Muscle layer of colon (tissue), 2 donors: ENCODE measurements around the gene ARHGAP25.

Experiments
- H3K27ac ChIP-seq: one replicate; pipeline ENCODE4 v1.7.0; 2013; ENCODE audit warnings: low read depth, mild to moderate bottlenecking, low read length, moderate library complexity
- H3K27me3 ChIP-seq, 2 donors: one replicate each; pipeline ENCODE4 v1.7.0; 2013; ENCODE audit warnings: low read length in 2 of 2, mild to moderate bottlenecking in 2 of 2; ENCODE audit not compliant: insufficient read depth in 2 of 2, control insufficient read depth in 1 of 2
- H3K36me3 ChIP-seq: one replicate; pipeline ENCODE4 v1.7.0; 2013; ENCODE audit warnings: mild to moderate bottlenecking, low read length; ENCODE audit not compliant: insufficient read depth
- H3K4me1 ChIP-seq: one replicate; pipeline ENCODE4 v1.7.0; 2013; ENCODE audit warnings: mild to moderate bottlenecking, low read length; ENCODE audit not compliant: insufficient read depth
- H3K4me3 ChIP-seq, 2 donors: one replicate each; pipeline ENCODE4 v1.7.0; 2013; ENCODE audit warnings: low read length in 2 of 2, low read depth in 1 of 2, mild to moderate bottlenecking in 1 of 2, moderate library complexity in 1 of 2
- H3K9ac ChIP-seq: one replicate; pipeline ENCODE4 v1.7.0; 2013; ENCODE audit warnings: low read length
- H3K9me3 ChIP-seq: one replicate; pipeline ENCODE4 v1.7.0; 2013; ENCODE audit warnings: mild to moderate bottlenecking, low read length
- donor health status: abdominal sarcoma.
- donor health status: Adenocarcinoma of cecum.

The ARHGAP25 gene

GRCh38 chr2:68770271-68771111, 35.9 kb downstream of the ARHGAP25 start:
- Histone ChIP-seq H3K9me3 (no peaks in the 10 kb centered on the region), H3K36me3 (no peaks in the 10 kb centered on the region), H3K27me3 (no peaks in the 10 kb centered on the region), H3K27ac (no peak overlapping the region), H3K4me3 (no peak overlapping the region), H3K4me1 (peaks cover 18% of the 10 kb centered on the region), H3K9ac (no peak overlapping the region)

- Histone ChIP-seq H3K4me3 (no peak overlapping the region), H3K4me1 (peaks cover 15% of the 10 kb centered on the region), H3K27ac (no peak overlapping the region), H3K27me3 (no peaks in the 10 kb centered on the region), H3K9ac (no peak overlapping the region), H3K36me3 (no peaks in the 10 kb centered on the region), H3K9me3 (no peaks in the 10 kb centered on the region)
These were observed 36.7 kb downstream of the ARHGAP25 start for GRCh38 chr2:68771211-68771751.

GRCh38 chr2:68772109-68772508, 37.5 kb downstream of the ARHGAP25 start:
- H3K27me3 ChIP-seq: no peaks in the 10 kb centered on the region
- H3K4me3 ChIP-seq: no peak overlapping the region
- no peaks in the 10 kb centered on the region for H3K9me3 ChIP-seq
- no peak overlapping the region for H3K9ac ChIP-seq
- H3K27ac ChIP-seq: no peak overlapping the region
- H3K36me3 ChIP-seq: no peaks in the 10 kb centered on the region
- peaks cover 15% of the 10 kb centered on the region for H3K4me1 ChIP-seq

GRCh38 chr2:68774569-68775271, 40.1 kb downstream of the ARHGAP25 start:
- Histone ChIP-seq H3K27ac (peak overlapping the region; percentile 40), H3K4me1 (peaks cover 15% of the 10 kb centered on the region), H3K36me3 (no peaks in the 10 kb centered on the region), H3K27me3 (no peaks in the 10 kb centered on the region), H3K9ac (no peak overlapping the region), H3K9me3 (no peaks in the 10 kb centered on the region), H3K4me3 (no peak overlapping the region)

GRCh38 chr2:68775272-68775842, 40.7 kb downstream of the ARHGAP25 start:
- no peaks in the 10 kb centered on the region for H3K9me3 ChIP-seq
- H3K27me3 ChIP-seq: no peaks in the 10 kb centered on the region
- H3K9ac ChIP-seq: no peak overlapping the region
- no peak overlapping the region for H3K27ac ChIP-seq
- no peaks in the 10 kb centered on the region for H3K36me3 ChIP-seq
- H3K4me3 ChIP-seq: no peak overlapping the region
- peaks cover 15% of the 10 kb centered on the region for H3K4me1 ChIP-seq

GRCh38 chr2:68776124-68776523, 41.5 kb downstream of the ARHGAP25 start:
- H3K4me1 ChIP-seq: peaks cover 12% of the 10 kb centered on the region
- H3K4me3 ChIP-seq: no peak overlapping the region
- no peaks in the 10 kb centered on the region for H3K36me3 ChIP-seq
- H3K27me3 ChIP-seq: no peaks in the 10 kb centered on the region
- H3K9me3 ChIP-seq: no peaks in the 10 kb centered on the region
- H3K9ac ChIP-seq: no peak overlapping the region
- H3K27ac ChIP-seq: no peak overlapping the region

GRCh38 chr2:68779595-68779994, 45.0 kb downstream of the ARHGAP25 start:
- Histone ChIP-seq H3K4me1 (peaks cover 4% of the 10 kb centered on the region), H3K9me3 (no peaks in the 10 kb centered on the region), H3K27ac (no peak overlapping the region), H3K9ac (no peak overlapping the region), H3K27me3 (no peaks in the 10 kb centered on the region), H3K36me3 (no peaks in the 10 kb centered on the region), H3K4me3 (no peak overlapping the region)

- Histone ChIP-seq H3K36me3 (no peaks in the 10 kb centered on the region), H3K9ac (no peak overlapping the region), H3K27ac (no peak overlapping the region), H3K27me3 (no peaks in the 10 kb centered on the region), H3K4me1 (no peaks in the 10 kb centered on the region), H3K9me3 (no peaks in the 10 kb centered on the region), H3K4me3 (no peak overlapping the region)
These were observed 49.6 kb downstream of the ARHGAP25 start for GRCh38 chr2:68784188-68784587.

GRCh38 chr2:68784915-68785314, 50.3 kb downstream of the ARHGAP25 start:
- Histone ChIP-seq H3K36me3 (no peaks in the 10 kb centered on the region), H3K4me3 (no peak overlapping the region), H3K27ac (no peak overlapping the region), H3K4me1 (no peaks in the 10 kb centered on the region), H3K9ac (no peak overlapping the region), H3K9me3 (no peaks in the 10 kb centered on the region), H3K27me3 (no peaks in the 10 kb centered on the region)

- Histone ChIP-seq H3K27ac (no peak overlapping the region), H3K27me3 (no peaks in the 10 kb centered on the region), H3K9ac (no peak overlapping the region), H3K9me3 (no peaks in the 10 kb centered on the region), H3K4me1 (no peaks in the 10 kb centered on the region), H3K4me3 (no peak overlapping the region), H3K36me3 (no peaks in the 10 kb centered on the region)
These were observed 52.7 kb downstream of the ARHGAP25 start for GRCh38 chr2:68787356-68787755.

GRCh38 chr2:68789603-68790002, 55.0 kb downstream of the ARHGAP25 start:
- H3K27me3 ChIP-seq: no peaks in the 10 kb centered on the region
- H3K27ac ChIP-seq: no peak overlapping the region
- H3K9me3 ChIP-seq: no peaks in the 10 kb centered on the region
- no peak overlapping the region for H3K9ac ChIP-seq
- H3K36me3 ChIP-seq: no peaks in the 10 kb centered on the region
- no peak overlapping the region for H3K4me3 ChIP-seq
- no peaks in the 10 kb centered on the region for H3K4me1 ChIP-seq
